Kidney tubule cell (primary cell): ENCODE data around the gene TTC12.

Experiments
- DNase-seq: peaks from one replicate; pipeline ENCODE4 v3.0.0-alpha.2; 2018; ENCODE audit warnings: low spot score

The TTC12 gene

DNA sequence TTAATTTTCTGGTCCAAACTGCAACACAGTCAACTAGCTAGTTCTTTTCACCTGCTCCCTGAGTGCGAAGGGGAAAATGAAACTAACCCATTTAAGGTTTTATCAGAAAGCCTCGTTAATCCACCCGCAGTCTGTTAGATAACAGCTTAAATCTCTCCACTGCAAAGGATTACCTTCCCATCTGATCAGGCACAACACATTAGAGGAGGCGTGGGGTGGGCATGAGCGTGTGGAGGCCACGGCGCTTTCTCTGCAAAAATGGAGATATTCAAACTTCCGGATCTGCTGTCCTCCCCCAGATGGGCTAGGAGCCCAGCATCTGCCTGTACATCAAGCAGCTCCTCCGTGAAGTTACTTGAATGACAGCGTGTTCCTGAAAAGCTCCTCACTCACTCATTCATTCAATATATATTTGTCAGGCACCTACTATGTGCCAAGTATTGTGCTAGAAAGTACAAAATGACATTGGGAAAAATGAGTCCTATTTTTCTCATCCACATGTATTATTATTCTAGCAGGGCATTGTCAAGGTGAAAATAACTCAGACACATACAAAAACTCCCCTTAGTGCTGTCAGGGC is 59.7 kb downstream of the TTC12 start:
- no peak for DNase-seq

DNA sequence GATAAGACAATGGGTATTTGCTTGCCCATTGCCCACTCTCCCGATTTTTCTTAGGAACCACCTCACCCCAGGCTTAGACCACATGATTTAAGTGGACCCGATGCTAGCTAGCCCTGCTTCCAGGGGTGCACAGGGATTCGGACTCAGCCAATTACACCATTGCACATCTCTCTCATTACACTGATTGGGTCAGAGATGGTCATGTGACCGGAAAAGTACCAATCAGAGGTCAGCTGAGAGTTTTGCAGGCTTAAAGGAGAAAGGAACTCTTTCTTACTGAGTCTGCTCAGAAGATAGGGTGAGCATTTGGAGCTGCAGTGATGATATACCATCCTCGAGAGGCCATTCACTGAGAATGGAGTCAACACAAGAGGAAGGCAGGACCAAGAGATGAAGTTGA is 61.0 kb downstream of the TTC12 start:
- no peak for DNase-seq

DNA sequence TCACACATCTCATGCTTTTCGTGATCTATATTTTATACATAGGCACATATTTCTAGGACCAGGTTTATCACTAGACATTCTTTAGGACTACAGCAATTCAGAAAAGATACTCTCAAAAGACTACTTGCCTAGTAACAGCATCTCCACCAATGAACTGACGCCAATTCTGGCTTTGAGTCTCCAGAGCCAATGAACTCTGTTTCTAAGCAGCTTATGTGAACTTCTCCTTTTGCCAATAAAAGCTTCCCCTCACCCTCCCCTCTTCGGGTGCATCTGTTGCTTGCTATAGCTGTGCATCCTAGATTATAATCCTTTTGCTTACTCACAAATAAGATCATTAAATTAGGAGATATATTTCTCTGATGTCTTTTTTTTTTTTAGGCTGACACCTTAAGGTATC is 61.8 kb downstream of the TTC12 start:
- no peak for DNase-seq

DNA sequence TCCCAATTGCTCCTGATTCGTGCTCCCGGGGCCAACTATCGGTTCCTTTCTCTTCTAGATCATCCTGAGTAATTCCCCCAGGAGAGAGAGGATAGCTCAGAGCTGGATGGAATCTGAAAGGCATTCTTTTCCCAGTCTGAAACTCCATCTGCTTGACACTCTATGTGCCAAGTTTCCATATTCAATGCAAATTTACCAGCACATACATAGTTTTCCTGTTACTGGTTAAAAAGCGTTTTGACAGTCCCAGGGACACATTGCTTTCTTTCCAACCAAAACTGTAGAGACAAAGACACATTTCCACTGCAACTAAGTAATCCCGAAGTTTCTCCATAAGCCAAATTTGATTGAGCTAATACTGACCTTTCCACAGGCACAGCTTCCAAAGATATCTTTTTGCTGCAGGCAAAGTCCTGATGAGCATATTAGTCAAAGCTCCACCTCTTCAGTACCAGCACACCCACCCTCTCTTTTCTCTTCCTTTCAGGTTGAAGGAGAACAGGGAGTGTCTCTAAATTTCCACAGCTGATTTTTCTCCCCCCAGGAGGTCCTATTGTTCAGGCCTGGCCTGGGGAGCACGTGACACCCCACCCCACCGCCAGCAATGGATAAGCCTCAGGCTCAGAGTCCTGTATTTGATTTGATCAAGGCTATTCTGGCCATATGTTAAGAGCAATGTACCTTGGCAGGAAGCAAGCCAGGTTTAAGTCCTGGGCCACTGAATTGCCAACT is 63.5 kb downstream of the TTC12 start:
- no peak for DNase-seq

DNA sequence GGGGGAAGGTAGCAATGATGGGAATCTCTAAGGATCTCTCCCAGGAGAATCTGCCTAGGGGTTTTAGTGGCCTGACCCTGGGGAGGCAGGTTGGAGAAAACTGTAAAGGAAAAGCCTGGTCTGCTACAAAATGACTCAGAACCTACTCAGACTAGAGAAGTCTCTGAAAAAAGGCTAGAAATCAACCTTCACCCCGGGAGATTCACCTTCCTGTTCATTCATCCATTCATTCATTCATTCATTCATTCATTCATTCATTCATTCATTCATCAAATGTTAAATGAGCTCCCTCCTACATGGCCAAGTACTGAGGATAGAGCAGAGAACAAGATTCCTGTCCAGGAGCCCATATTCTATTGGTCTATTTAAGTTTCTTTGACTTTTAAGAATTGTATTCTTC is 64.3 kb downstream of the TTC12 start:
- no peak for DNase-seq

- no peak for DNase-seq
Observed at GRCh38 chr11:113382121-113382520, 67.7 kb downstream of the TTC12 start.

- peak; percentile 78 for DNase-seq
Observed at GRCh38 chr11:113384551-113384950, 70.2 kb downstream of the TTC12 start.

DNA sequence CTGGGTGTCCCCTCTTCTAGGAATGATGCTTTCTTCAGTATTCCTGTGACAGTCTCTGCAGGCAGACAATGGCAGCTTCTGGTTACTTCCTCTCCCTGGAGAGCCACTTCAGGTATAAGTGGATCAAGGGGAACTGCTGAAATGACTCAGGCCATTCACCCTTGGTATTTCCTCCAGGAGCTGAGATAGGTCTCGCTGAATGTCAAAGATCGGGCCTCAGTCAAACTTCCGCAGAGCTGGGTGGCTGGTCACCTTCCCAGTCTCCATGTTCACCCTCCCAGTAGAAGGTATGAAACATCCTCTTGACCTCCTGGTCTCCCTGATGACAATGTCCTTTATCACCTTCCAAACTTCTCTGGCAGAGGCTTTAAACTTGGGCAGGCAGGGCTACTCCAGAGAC is 71.4 kb downstream of the TTC12 start:
- DNase-seq, result no peak

GRCh38 chr11:113386866-113387265 is 72.5 kb downstream of the TTC12 start:
- no peak for DNase-seq

DNA sequence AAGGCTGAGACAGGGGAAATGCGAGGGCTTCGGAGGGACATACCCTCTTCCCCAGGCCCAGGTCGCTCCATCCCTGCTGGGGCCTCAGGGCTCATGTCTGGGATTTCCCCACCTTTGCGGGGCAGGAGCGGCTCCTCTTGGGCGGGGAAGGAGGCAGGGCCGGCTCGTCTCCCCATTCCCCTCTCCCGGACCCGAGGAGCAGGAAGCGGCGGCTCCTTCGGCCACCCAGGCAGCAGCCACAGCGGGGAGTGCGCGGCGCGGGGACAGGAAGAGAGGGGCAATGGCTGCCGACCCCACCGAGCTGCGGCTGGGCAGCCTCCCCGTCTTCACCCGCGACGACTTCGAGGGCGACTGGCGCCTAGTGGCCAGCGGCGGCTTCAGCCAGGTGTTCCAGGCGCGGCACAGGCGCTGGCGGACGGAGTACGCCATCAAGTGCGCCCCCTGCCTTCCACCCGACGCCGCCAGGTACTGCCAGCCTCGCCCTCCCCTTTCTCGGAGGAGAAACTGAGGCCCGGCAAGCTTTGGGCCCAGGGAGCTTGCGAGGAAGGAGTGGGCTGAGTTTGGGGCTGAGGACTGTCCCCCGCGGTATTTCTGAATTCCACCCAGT is 73.3 kb downstream of the TTC12 start, which contains the start of gene ANKK1:
Gene ANKK1 (plus strand): TSS at position 175 of the 607 bp plus-strand sequence. CDS start 106 bp downstream, at position 281.
- peak; percentile 43 for DNase-seq

GRCh38 chr11:113389272-113389671 is 74.9 kb downstream of the TTC12 start:
- DNase-seq, result no peak

- DNase-seq, result no peak
Observed at GRCh38 chr11:113392236-113392921, 78.0 kb downstream of the TTC12 start.

- DNase-seq, result no peak
Observed at GRCh38 chr11:113393501-113393985, 79.2 kb downstream of the TTC12 start.

GRCh38 chr11:113394919-113395318 is 80.5 kb downstream of the TTC12 start:
- DNase-seq, result no peak

- DNase-seq, result no peak
Observed at GRCh38 chr11:113395782-113396336, 81.5 kb downstream of the TTC12 start.

- no peak for DNase-seq
Observed at GRCh38 chr11:113396690-113397089, 82.3 kb downstream of the TTC12 start.

DNA sequence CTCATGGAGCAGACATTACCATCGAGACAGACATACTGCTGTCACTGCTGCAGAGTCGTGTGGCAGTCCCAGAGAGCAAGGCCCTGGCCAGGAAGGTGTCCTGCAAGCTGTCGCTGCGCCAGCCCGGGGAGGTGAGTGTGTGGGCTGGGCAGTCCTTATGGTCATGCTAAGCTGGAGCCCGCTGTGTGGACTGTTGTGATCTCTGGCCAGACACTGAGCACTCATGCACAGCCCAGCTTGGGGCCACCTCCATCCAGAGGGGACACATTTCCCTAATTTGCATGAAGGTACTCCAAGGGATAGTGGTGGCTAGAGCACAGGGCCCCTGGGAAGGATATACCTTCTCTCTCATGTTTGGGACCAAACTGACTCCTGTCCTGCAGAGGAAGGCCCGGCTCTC is 82.8 kb downstream of the TTC12 start:
- DNase-seq, result no peak

GRCh38 chr11:113397821-113398220 is 83.4 kb downstream of the TTC12 start:
- no peak for DNase-seq

GRCh38 chr11:113398669-113399430 is 84.5 kb downstream of the TTC12 start:
- DNase-seq, result no peak

- DNase-seq, result no peak
Observed at GRCh38 chr11:113400631-113401230, 86.3 kb downstream of the TTC12 start.

GRCh38 chr11:113401718-113402117 is 87.3 kb downstream of the TTC12 start:
- DNase-seq, result peak; percentile 86
